ENCODE measurements around the gene SFN.

SFN gene

DNA sequence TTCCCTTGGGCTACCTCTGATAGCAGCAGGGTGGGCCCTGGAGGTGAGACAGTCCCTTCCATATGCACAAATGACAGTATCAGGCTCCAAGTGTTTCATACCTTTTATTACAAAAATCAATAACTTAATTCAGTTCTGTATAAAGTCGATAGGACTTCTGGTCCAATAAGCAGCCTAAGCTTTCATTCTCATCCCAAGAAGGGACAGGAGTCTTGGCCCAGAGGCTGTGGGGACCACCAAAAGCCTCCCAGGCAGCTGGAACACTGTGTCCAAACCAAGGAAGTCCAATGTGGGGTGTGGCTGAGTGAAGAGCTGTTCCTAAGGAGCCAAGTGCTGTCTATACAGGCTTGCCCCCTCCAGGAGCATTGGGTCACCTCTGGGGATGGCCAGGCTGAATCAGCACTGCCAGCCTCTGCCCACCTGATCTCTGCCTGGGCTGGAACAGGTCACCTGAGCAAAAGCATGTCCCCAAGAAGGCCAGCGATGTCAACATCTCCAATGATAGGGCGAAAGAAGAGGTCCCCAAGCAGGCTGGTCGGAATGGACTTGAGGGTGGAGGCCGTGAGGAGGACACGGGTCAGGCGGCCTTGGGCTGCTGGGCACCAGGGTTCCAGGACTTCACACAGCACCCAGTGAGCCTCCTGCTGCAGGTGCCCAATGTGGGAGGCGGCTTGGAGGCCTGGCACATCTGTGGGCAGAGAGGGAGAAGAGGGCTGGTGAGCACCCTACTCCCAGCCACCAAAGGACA, 48.6 kb downstream of the SFN start:
- Histone ChIP-seq H3K36me3 (no peaks in the 10 kb centered on the region), H3K4me3 (ENCODE audit: low read depth, low read length) (no peak overlapping the region), H3K4me1 (peaks cover 8% of the 10 kb centered on the region), H3K27me3 (no peaks in the 10 kb centered on the region), H3K9me3 (no peaks in the 10 kb centered on the region)
- DNase-seq, result no peak
- TF ChIP-seq, protein P1, sequence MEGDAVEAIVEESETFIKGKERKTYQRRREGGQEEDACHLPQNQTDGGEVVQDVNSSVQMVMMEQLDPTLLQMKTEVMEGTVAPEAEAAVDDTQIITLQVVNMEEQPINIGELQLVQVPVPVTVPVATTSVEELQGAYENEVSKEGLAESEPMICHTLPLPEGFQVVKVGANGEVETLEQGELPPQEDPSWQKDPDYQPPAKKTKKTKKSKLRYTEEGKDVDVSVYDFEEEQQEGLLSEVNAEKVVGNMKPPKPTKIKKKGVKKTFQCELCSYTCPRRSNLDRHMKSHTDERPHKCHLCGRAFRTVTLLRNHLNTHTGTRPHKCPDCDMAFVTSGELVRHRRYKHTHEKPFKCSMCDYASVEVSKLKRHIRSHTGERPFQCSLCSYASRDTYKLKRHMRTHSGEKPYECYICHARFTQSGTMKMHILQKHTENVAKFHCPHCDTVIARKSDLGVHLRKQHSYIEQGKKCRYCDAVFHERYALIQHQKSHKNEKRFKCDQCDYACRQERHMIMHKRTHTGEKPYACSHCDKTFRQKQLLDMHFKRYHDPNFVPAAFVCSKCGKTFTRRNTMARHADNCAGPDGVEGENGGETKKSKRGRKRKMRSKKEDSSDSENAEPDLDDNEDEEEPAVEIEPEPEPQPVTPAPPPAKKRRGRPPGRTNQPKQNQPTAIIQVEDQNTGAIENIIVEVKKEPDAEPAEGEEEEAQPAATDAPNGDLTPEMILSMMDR (IDR thresholded peaks at IDR 0.05; ENCODE audit: low read depth, low read length), result no peak

DNA sequence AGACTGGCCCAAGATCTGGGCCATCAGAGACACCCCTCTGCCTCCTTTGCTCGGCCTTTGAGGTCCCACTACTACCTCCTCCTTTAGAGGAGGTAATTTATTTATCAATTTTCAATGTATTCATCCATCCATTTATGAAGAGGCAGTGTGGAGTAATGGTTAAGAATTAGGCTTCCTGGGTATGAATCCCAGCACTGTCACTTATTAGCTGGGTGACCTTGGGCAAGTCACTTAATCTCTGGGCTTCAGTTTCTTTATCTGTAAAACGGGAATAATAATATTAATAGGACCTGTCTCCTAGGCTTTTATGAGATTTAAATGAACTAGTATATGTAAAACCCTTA, 49.2 kb downstream of the SFN start:
- Histone ChIP-seq H3K4me3 (ENCODE audit: low read depth, low read length) (no peak overlapping the region), H3K9me3 (no peaks in the 10 kb centered on the region), H3K27me3 (no peaks in the 10 kb centered on the region), H3K4me1 (peaks cover 8% of the 10 kb centered on the region), H3K36me3 (no peaks in the 10 kb centered on the region)
- DNase-seq, result no peak
- TF ChIP-seq, protein P1 (IDR thresholded peaks at IDR 0.05; ENCODE audit: low read depth, low read length), result no peak

DNA sequence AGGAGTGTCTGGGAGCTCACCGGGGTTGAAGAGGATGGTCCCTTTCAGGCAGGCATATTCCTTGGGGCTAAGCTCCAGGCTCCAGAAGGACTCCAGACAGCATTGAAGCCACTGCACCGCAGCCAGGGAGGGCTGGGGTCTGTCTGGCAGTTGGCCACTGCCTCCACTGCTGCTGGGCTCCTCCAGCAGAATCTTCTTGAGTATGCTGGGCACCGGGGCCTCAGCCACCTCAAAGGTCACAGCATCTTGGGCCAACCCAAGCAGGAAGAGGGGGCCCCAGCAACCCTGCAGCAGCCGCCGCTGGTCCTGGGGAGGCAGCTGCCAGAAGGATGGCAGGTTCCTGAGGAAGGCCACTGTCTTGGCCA, 50.4 kb downstream of the SFN start:
- TF ChIP-seq, protein P1 (IDR thresholded peaks at IDR 0.05; ENCODE audit: low read depth, low read length), result no peak

More for the DNA sequence above, 50.4 kb downstream of the SFN start:
- Histone ChIP-seq H3K4me3 (ENCODE audit: low read depth, low read length) (no peak overlapping the region), H3K4me1 (peaks cover 8% of the 10 kb centered on the region), H3K27me3 (no peaks in the 10 kb centered on the region), H3K36me3 (no peaks in the 10 kb centered on the region), H3K9me3 (no peaks in the 10 kb centered on the region)
- DNase-seq, result no peak

Data from BE2C (cell line).